Pancreas (tissue), 10 donors: ENCODE results near the gene SLC39A1. TPM values are rescaled to one million over a fixed set of nuclear protein-coding genes. Genes with fewer than 3 reads are reported as not detected.

ENCODE experiments used
- ATAC-seq, 4 donors: fragments of 200-7000 bp; cut with Tn5 transposase; one replicate each; pipeline versions ENCODE4 v1.8.0 to v1.9.1; 2020; ENCODE audit warnings: mild to moderate bottlenecking in 4 of 4, moderate library complexity in 4 of 4
- DNase-seq, 6 donors: peaks; one replicate each; pipeline ENCODE4 v3.0.0-alpha.2; 2020
- FAIRE-seq: peaks from 2 replicates; lab custom pipeline; 2012; peaks lifted over from hg19 to GRCh38; lab: Jason Lieb, UNC
- H3K27ac ChIP-seq, 4 donors: fragments of 200-600 bp; sonication (generic); 1 replicate in 3 of 4; 2 replicates in 1 of 4; pipeline versions ENCODE4 v1.5.0 to v1.8.0; 2020
- H3K27me3 ChIP-seq, 4 donors: fragments of 200-600 bp; one replicate each; pipeline ENCODE4 v1.8.0; 2021
- H3K36me3 ChIP-seq, 3 donors: fragments of 200-600 bp; sonication (generic) in 1 of 3; one replicate each; pipeline versions ENCODE4 v1.5.0 to v1.8.0; 2020 to 2021
- H3K4me1 ChIP-seq, 3 donors: fragments of 200-600 bp; one replicate each; pipeline ENCODE4 v1.8.0; 2021
- H3K4me3 ChIP-seq, 4 donors: fragments of 200-600 bp; sonication (generic) in 2 of 4; one replicate each; pipeline versions ENCODE4 v1.5.0 to v1.8.0; 2020 to 2021
- H3K9me3 ChIP-seq, 4 donors: fragments of 200-600 bp; one replicate each; pipeline ENCODE4 v1.8.0; 2021
- CTCF ChIP-seq, 4 donors: fragments of 200-600 bp; sonication (generic) in 3 of 4; IDR thresholded peaks; one replicate each; pipeline versions ENCODE4 v1.5.0 to v1.8.0; 2021; ENCODE audit warnings: antibody characterized with exemption in 4 of 4
- WGBS, 2 donors: extraction: QIAGEN DNeasy Blood & Tissue Kit; methylation state at CpG; one replicate each; pipeline ENCODE4 v1.1.7; 2013; 5-methylcytosine and 5-hydroxymethylcytosine counted together
- intact Hi-C, 3 donors: fragments of 100-400 bp; cut with DNase I; formaldehyde crosslinking; loops; one replicate each; pipeline versions ENCODE4 v1.11.1 to v1.14.2; 2022
- polyA plus RNA-seq, 2 donors: library from polyadenylated mRNA; stranded (reverse); fragments of 200-250 nt; gene quantifications; one replicate each; pipeline ENCODE4 v1.2.3, GENCODE V29; 2013
- total RNA-seq, 6 donors: library from RNA; stranded (reverse); fragmentation: NEBNext Ultra II Directional in 4 of 6; extraction: Animal tissue kit (Norgen Biotek cat#: 25700) in 4 of 6; gene quantifications; one replicate each; pipeline versions ENCODE4 v1.2.1 to v1.2.4, GENCODE V29; 2021 to 2023
- donor health status: healthy with polysubstance abuse.
- donor health status: DM: no; HTN: no; CAD: no; lungs with moderate emphysema.
- donor health status: DM: no; HTN: no; CAD: no.
- donor health status: control.
- donor health status: control.
- donor health status: Bipolar disorder and iron deficiency.
- donor health status: DM: yes; HTN: yes; CAD: no.
- donor health status: DM: no; HTN: no; CAD: no.
- donor health status: DM: no; HTN: no; CAD: no.
- donor health status: DM: yes; HTN: yes; CAD: no.

The SLC39A1 gene
- total and polyA plus RNA-seq, 8 donors: 20.0 to 46.1 (median 27.0) TPM

DNA sequence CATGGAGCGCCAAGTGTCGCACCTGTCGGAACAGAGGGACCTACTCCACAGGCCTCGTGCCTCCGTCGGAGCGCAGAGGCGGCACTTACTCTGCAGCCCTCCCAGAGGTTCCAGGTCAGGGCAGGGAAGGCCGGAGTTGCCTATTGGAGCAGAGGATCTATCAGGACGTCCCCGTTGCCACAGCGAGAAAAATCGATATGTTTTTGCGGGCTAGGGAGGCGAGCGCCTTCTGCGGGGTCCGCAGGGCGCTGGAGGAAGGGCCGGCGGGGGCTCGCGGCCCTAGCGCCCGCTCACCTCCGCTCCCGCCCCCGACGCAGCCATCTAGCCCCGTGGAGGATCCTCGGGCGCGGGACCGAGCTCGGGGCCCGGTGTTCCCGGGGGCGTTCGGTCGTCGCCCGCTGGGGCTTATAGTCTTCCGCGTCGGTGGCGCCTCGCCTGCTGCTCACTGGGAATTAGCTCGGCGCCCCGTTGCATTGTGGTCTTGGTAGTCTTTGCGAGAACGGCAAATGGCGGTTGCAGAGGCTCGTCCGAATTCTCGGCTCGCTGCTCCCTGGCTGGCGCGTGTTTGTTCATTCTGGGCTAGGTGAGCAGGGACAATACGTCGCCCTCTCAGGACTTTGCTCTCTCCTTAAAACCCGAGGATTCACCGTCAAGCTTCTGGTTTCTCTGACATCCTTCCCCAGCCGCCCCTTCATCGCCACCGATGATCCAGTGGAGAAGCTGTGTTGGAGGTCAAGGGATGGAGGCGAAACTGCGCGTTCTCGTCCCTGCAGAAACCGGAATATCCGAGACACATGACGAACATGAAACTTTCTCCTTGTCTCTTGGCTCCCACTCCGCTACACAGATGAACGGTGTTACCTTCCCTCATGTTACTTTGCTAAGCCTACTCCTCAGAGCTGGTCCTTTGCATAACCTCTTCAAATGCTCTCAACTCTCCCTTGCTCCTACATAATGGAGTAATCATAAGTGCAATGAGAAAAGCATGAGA, 14.2 kb upstream of the SLC39A1 start, which contains the start of gene JTB:
TSS of gene JTB (minus strand) at position 425 of the 991 bp plus-strand sequence. CDS start at position 3, 422 bp downstream.
- TF ChIP-seq CTCF (IDR thresholded peaks at IDR 0.05): no peak
- DNase-seq (peak; percentile 82 to 95 (median 88)), ATAC-seq (peak; percentile 96 to 98 (median 97)), FAIRE-seq (no peak)
- Histone ChIP-seq H3K36me3 (peaks cover 5 to 21% (median 21%) of the 10 kb centered on the region in 3 donors), H3K9me3 (no peaks in the 10 kb centered on the region), H3K27me3 (no peaks in the 10 kb centered on the region), H3K4me3 (peak within 1 kb of the TSS; percentile 73 to 93 (median 85)), H3K4me1 (peaks cover 0 to 15% (median 0%) of the 10 kb centered on the region in 3 donors), H3K27ac (peak within 1 kb of the TSS; percentile 88 to 96 (median 92))
- WGBS, 2 donors: 0% methylated on average over 73 to 75 of the region's 75 CpGs
- intact Hi-C loops: no loop called here

- 1% methylated on average over 16 of the region's 16 CpGs for WGBS, 2 donors
- peak; percentile 3 to 15 (median 6) for ATAC-seq
- no peak for TF ChIP-seq CTCF (IDR thresholded peaks at IDR 0.05)
These were observed 13.5 kb upstream of the SLC39A1 start for GRCh38 chr1:153976819-153977249.

DNA sequence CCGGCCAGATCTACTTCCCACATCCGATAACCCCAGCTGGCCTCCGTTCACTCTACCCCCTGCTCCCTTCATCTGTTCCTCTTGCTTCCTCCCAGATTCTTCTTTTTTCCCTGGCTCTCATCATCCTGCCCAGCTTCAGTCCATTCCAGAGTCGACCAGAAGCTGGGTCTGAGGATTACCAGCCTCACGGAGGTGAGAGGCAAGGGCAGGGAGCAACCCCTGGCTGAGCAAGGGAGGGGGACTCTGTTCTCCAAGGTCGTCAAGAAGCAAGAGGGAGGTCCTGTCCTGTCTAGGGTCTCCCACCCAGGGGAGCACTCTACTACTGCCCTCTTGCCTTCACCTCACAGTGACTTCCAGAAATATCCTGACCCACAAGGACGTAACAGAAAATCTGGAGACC, 10.2 kb upstream of the SLC39A1 start:
- no peak overlapping the region for H3K27ac ChIP-seq
- intact Hi-C loops: no loop called here
- TF ChIP-seq CTCF (IDR thresholded peaks at IDR 0.05): no peak
- no peaks in the 10 kb centered on the region for H3K27me3 ChIP-seq
- H3K9me3 ChIP-seq: no peaks in the 10 kb centered on the region
- peaks cover 5 to 21% (median 21%) of the 10 kb centered on the region in 3 donors for H3K36me3 ChIP-seq
- no peak overlapping the region for H3K4me3 ChIP-seq
- DNase-seq: peak in 2 of 6 donors; percentile 11 to 23
- WGBS, 2 donors: 77 to 78% methylated on average over 7 of the region's 7 CpGs
- H3K4me1 ChIP-seq: peaks cover 0 to 19% (median 0%) of the 10 kb centered on the region in 3 donors
- no peak for FAIRE-seq
- no peak for ATAC-seq

More at GRCh38 chr1:153976819-153977249, 13.5 kb upstream of the SLC39A1 start:
- H3K4me1 ChIP-seq: peaks cover 0 to 15% (median 0%) of the 10 kb centered on the region in 3 donors
- no peaks in the 10 kb centered on the region for H3K9me3 ChIP-seq
- H3K27ac ChIP-seq: peak overlapping the region; percentile 88 to 96 (median 92)
- intact Hi-C loops: no loop called here
- H3K4me3 ChIP-seq: peak overlapping the region; percentile 73 to 93 (median 85)
- DNase-seq (no peak), FAIRE-seq (no peak)
- no peaks in the 10 kb centered on the region for H3K27me3 ChIP-seq
- peaks cover 5 to 21% (median 21%) of the 10 kb centered on the region in 3 donors for H3K36me3 ChIP-seq

- peaks cover 5 to 21% (median 21%) of the 10 kb centered on the region in 3 donors for H3K36me3 ChIP-seq
- ATAC-seq (no peak), DNase-seq (no peak), FAIRE-seq (no peak)
- H3K27me3 ChIP-seq: no peaks in the 10 kb centered on the region
- 90 to 93% methylated on average over 3 of the region's 3 CpGs for WGBS, 2 donors
- H3K4me3 ChIP-seq: no peak overlapping the region
- H3K4me1 ChIP-seq: peaks cover 0 to 14% (median 0%) of the 10 kb centered on the region in 3 donors
- no peak for TF ChIP-seq CTCF (IDR thresholded peaks at IDR 0.05)
- intact Hi-C loops: no loop called here
- no peaks in the 10 kb centered on the region for H3K9me3 ChIP-seq
- H3K27ac ChIP-seq: no peak overlapping the region
These were observed 9.7 kb upstream of the SLC39A1 start for GRCh38 chr1:153973071-153973470.
